ENCODE measurements around the gene MUC3A.

- TF ChIP-seq POLR2A (IDR thresholded peaks at IDR 0.05): no peak
- no peak for TF ChIP-seq CTCF (IDR thresholded peaks at IDR 0.05)
Observed at GRCh38 chr7:100952641-100953040, 3.3 kb downstream of the MUC3A start.

Data from uterus (tissue), 2 donors.